Suprapubic skin (tissue), 4 donors: ENCODE data around the gene CDH8. TPM values are rescaled to one million over a fixed set of nuclear protein-coding genes. Genes with fewer than 3 reads are reported as not detected.
"Not testable (repeated sequence)": the region's sequence is repeated elsewhere in the genome, so short reads cannot be mapped to it uniquely, and the experiment has no call there.

Experiments used
- DNase-seq, 2 donors: peaks; one replicate each; pipeline ENCODE4 v3.0.0-alpha.2; 2019; ENCODE audit warnings: low spot score in 2 of 2
- H3K27ac ChIP-seq: fragments of 200-600 bp; sonication (generic); one replicate; pipeline ENCODE4 v1.5.1; 2019
- H3K27me3 ChIP-seq: fragments of 200-600 bp; sonication (generic); one replicate; pipeline ENCODE4 v1.5.1; 2019
- H3K36me3 ChIP-seq: fragments of 200-600 bp; sonication (generic); one replicate; pipeline ENCODE4 v1.5.1; 2019
- H3K4me1 ChIP-seq: fragments of 200-600 bp; sonication (generic); one replicate; pipeline ENCODE4 v1.5.1; 2019
- H3K4me3 ChIP-seq: fragments of 200-600 bp; sonication (generic); one replicate; pipeline ENCODE4 v1.5.1; 2019; ENCODE audit warnings: mild to moderate bottlenecking
- H3K9me3 ChIP-seq: fragments of 200-600 bp; sonication (generic); one replicate; pipeline ENCODE4 v1.5.1; 2019
- EP300 ChIP-seq: sonication (generic); formaldehyde crosslinking; IDR thresholded peaks from one replicate; pipeline ENCODE4 v1.6.1; 2017; ENCODE audit warnings: antibody characterized with exemption
- POLR2A ChIP-seq, 2 donors: fragments of 450-650 bp; IDR thresholded peaks; one replicate each; pipeline ENCODE4 v1.6.1; 2017; ENCODE audit warnings: antibody characterized with exemption in 2 of 2, mild to moderate bottlenecking in 2 of 2, moderate library complexity in 2 of 2
- POLR2AphosphoS5 ChIP-seq, 3 donors: sonication (generic); formaldehyde crosslinking; IDR thresholded peaks; one replicate each; pipeline ENCODE4 v1.6.1; 2017; ENCODE audit warnings: antibody characterized with exemption in 3 of 3
- WGBS: methylation state at CpG from one replicate; pipeline ENCODE4 v1.1.5; 2018; 5-methylcytosine and 5-hydroxymethylcytosine counted together
- total RNA-seq, 4 donors: library from RNA; depleted of rRNA; stranded (reverse); fragments of >200 nt; gene quantifications; one replicate each; pipeline ENCODE4 v1.1.0, GENCODE V29; 2016
- TF ChIP-seq, protein P1 (sequence below), 2 donors: fragments of 200-600 bp in 1 of 2; fragments of 450-650 bp in 1 of 2; sonication (generic) in 1 of 2; IDR thresholded peaks; one replicate each; pipeline ENCODE4 v1.5.1; 2016 to 2019; ENCODE audit warnings: antibody characterized with exemption in 2 of 2, mild to moderate bottlenecking in 1 of 2, moderate library complexity in 1 of 2

The CDH8 gene
- total RNA-seq, 4 donors from 2014 or later = 0.42 to 5.8 (median 2.2) TPM; not detected in 1

DNA sequence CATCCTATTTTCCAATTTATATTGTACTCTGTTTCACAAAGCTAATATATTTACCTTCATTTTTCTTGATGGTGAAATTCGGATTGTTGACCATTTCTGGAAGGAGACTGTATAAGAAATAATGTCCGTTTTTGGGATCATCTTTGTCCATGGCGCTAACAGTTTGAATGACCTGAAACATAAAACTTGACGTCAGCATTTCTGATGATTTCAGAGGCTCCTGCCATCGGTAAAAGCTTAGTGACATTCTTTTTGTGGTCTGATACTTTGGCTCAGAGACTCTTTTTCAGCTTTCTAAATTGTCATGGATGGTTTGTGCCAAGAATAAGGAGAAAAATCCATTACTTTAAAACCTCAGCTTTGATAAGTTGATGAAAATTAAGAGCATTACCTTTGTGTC lies 322.5 kb downstream of the CDH8 start:
- H3K4me1 ChIP-seq = no peaks in the 10 kb centered on the region
- WGBS = 85% methylated on average over 5 of the region's 5 CpGs
- no peaks in the 10 kb centered on the region for H3K27me3 ChIP-seq
- no peaks in the 10 kb centered on the region for H3K36me3 ChIP-seq
- no peak for DNase-seq
- no peak overlapping the region for H3K27ac ChIP-seq
- TF ChIP-seq POLR2AphosphoS5 (IDR thresholded peaks at IDR 0.05) (no peak), POLR2A (IDR thresholded peaks at IDR 0.05) (no peak), EP300 (no peak)
- TF ChIP-seq, protein P1, sequence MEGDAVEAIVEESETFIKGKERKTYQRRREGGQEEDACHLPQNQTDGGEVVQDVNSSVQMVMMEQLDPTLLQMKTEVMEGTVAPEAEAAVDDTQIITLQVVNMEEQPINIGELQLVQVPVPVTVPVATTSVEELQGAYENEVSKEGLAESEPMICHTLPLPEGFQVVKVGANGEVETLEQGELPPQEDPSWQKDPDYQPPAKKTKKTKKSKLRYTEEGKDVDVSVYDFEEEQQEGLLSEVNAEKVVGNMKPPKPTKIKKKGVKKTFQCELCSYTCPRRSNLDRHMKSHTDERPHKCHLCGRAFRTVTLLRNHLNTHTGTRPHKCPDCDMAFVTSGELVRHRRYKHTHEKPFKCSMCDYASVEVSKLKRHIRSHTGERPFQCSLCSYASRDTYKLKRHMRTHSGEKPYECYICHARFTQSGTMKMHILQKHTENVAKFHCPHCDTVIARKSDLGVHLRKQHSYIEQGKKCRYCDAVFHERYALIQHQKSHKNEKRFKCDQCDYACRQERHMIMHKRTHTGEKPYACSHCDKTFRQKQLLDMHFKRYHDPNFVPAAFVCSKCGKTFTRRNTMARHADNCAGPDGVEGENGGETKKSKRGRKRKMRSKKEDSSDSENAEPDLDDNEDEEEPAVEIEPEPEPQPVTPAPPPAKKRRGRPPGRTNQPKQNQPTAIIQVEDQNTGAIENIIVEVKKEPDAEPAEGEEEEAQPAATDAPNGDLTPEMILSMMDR (IDR thresholded peaks at IDR 0.05) = no peak
- H3K4me3 ChIP-seq = no peak overlapping the region
- no peaks in the 10 kb centered on the region for H3K9me3 ChIP-seq

DNA sequence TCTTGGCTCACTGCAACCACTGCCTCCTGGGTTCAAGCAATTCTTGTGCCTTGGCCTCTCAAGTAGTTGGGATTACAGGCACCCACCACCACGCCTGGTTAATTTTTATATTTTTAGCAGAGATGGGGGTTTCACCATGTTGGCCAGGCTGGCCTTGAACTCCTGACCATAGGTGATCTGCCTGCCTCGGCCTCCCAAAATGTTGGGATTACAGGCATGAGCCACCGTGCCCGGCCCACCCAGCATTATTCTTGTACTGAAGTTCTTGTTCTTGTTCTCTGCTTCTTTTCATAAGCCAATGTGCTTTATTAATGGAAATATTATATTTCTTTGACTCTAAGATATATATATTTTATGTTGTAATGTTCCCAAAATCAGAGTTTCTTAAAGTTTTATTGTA lies 336.6 kb downstream of the CDH8 start:
- H3K4me1 ChIP-seq, H3K27me3 ChIP-seq, H3K36me3 ChIP-seq, H3K4me3 ChIP-seq, H3K9me3 ChIP-seq, H3K27ac ChIP-seq, DNase-seq: not testable (repeated sequence)
- WGBS = 88% methylated on average over 4 of the region's 4 CpGs

DNA sequence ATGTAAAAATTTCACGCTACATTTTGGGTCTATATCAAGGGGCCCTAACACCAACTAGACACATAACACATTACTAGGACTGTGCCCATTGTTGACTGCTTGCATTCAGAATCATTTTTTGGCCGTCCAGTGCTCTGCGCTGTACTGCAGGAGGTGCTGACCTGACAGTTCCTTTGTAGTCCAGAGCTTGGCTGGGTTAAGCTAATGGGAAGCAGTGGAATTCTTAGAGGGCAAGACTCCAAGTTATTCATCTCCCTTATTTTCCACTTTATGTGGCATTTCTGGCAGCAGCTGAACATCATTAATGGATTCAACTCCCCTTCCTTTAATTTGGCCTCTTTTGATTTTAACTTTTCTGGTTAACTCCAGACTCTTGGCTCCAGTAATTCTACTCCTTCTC lies 351.7 kb downstream of the CDH8 start:
- TF ChIP-seq EP300 (no peak), POLR2A (IDR thresholded peaks at IDR 0.05) (no peak), POLR2AphosphoS5 (IDR thresholded peaks at IDR 0.05) (no peak)
- TF ChIP-seq, protein P1 (IDR thresholded peaks at IDR 0.05) = no peak
- Histone ChIP-seq H3K4me3 (no peak overlapping the region), H3K9me3 (no peaks in the 10 kb centered on the region), H3K27ac (no peak overlapping the region), H3K27me3 (no peaks in the 10 kb centered on the region), H3K4me1 (no peaks in the 10 kb centered on the region), H3K36me3 (no peaks in the 10 kb centered on the region)
- WGBS = 71% methylated on average over 3 of the region's 3 CpGs
- DNase-seq = no peak

DNA sequence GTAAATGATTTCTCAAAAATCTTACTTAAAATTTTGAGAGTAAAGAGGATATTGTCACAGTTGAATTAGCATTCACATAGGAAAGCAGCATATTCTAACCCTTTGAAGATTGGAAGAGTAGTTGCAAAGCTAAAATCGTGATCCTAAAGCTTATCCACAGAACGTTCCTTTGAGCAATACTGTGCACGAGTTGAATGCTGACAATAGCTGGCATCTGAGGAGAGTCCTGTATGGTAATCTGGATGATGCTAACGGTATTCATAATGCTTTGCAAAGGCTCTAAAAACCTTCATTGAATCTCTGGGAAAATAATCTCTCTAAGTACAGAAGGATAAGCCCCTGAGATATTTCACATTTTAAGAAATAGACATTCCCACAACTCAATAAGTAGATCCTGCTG lies 354.6 kb downstream of the CDH8 start:
- TF ChIP-seq EP300 (no peak), POLR2AphosphoS5 (IDR thresholded peaks at IDR 0.05) (no peak), POLR2A (IDR thresholded peaks at IDR 0.05) (no peak)
- TF ChIP-seq, protein P1 (IDR thresholded peaks at IDR 0.05) = no peak
- H3K4me3 ChIP-seq = no peak overlapping the region
- no peak overlapping the region for H3K27ac ChIP-seq
- no peaks in the 10 kb centered on the region for H3K4me1 ChIP-seq
- no peaks in the 10 kb centered on the region for H3K36me3 ChIP-seq
- DNase-seq = no peak
- no peaks in the 10 kb centered on the region for H3K27me3 ChIP-seq
- 58% methylated on average over 4 of the region's 4 CpGs for WGBS
- no peaks in the 10 kb centered on the region for H3K9me3 ChIP-seq

DNA sequence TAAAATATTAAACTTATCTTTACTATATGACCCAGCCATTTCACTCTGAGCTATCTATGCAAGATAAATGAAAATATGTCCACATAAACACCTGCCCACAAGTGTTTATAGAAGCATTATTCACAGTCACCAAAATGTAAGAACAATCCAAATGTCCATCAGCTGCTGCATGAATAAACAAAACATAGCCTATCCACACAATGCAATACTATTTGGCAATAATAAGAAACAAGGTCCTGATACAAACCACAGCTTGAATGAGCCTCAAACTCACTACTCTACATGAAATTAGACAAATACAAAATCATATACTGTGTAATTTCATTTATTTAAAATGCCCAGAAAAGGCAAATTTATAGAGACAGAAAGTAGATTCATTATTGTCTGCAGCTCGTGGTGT lies 355.1 kb downstream of the CDH8 start:
- Histone ChIP-seq H3K27me3 (no peaks in the 10 kb centered on the region), H3K4me3 (no peak overlapping the region), H3K4me1 (no peaks in the 10 kb centered on the region), H3K27ac (no peak overlapping the region), H3K36me3 (no peaks in the 10 kb centered on the region), H3K9me3 (no peaks in the 10 kb centered on the region)
- DNase-seq = no peak
- 48% methylated on average over 1 of the region's 1 CpG for WGBS
- TF ChIP-seq, protein P1 (IDR thresholded peaks at IDR 0.05) = no peak
- TF ChIP-seq POLR2AphosphoS5 (IDR thresholded peaks at IDR 0.05) (no peak), POLR2A (IDR thresholded peaks at IDR 0.05) (no peak), EP300 (no peak)

DNA sequence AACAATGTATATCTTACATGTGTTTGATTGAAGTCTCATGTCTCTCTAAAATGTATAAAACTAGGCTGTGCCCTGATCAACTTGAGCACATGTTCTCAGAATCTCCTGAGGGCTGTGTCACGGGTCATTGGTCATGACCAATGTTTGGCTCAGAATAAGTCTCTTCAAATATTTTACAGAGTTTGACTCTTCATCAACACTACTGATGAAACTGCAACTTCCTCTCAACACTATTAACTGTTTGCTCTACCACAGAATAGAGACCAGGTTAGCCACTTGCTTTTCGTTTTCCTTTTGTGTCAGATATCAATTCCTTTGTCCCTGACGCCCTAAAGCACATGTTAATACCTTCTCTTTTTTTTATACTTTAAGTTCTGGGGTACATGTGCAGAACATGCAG lies 358.1 kb downstream of the CDH8 start:
- Histone ChIP-seq H3K36me3 (no peaks in the 10 kb centered on the region), H3K27ac (no peak overlapping the region), H3K4me3 (no peak overlapping the region), H3K9me3 (no peaks in the 10 kb centered on the region), H3K27me3 (no peaks in the 10 kb centered on the region), H3K4me1 (no peaks in the 10 kb centered on the region)
- WGBS = 84% methylated on average over 3 of the region's 3 CpGs
- TF ChIP-seq POLR2AphosphoS5 (IDR thresholded peaks at IDR 0.05) (no peak), EP300 (no peak), POLR2A (IDR thresholded peaks at IDR 0.05) (no peak)
- TF ChIP-seq, protein P1 (IDR thresholded peaks at IDR 0.05) = no peak
- no peak for DNase-seq
